Transverse colon (tissue), 4 donors: ENCODE data around the gene ARID4B. TPM values are rescaled to one million over a fixed set of nuclear protein-coding genes. Genes with fewer than 3 reads are reported as not detected.

Experiments used
- DNase-seq: peaks from one replicate; pipeline ENCODE4 v3.0.0-alpha.2; 2019
- H3K27ac ChIP-seq, 4 donors: fragments of 200-600 bp; sonication (generic); 2 replicates each; pipeline ENCODE4 v1.5.1; 2016 to 2018; ENCODE audit warnings: inconsistent platforms in 4 of 4
- H3K27me3 ChIP-seq: fragments of 200-600 bp; sonication (generic); 2 replicates; pipeline ENCODE4 v1.5.1; 2017; ENCODE audit warnings: inconsistent platforms
- H3K36me3 ChIP-seq, 4 donors: fragments of 200-600 bp; sonication (generic); 2 replicates each; pipeline ENCODE4 v1.5.1; 2017 to 2019; ENCODE audit warnings: inconsistent platforms in 4 of 4
- H3K4me1 ChIP-seq, 4 donors: fragments of 200-600 bp; sonication (generic); 2 replicates each; pipeline ENCODE4 v1.5.1; 2017 to 2020; ENCODE audit warnings: inconsistent platforms in 4 of 4
- H3K4me3 ChIP-seq, 4 donors: fragments of 200-600 bp; sonication (generic); 1 replicate in 1 of 4; 2 replicates in 3 of 4; pipeline versions ENCODE4 v1.5.1 to v1.6.1; 2017 to 2019; ENCODE audit warnings: inconsistent platforms in 4 of 4
- H3K9me3 ChIP-seq, 2 donors: fragments of 200-600 bp; sonication (generic); 2 replicates each; pipeline ENCODE4 v1.5.1; 2017 to 2019; ENCODE audit warnings: inconsistent platforms in 2 of 2
- CTCF ChIP-seq, 5 experiments: fragments of 200-600 bp in 3 of 5; fragments of 450-650 bp in 2 of 5; sonication (generic) in 3 of 5; IDR thresholded peaks; 1 replicate in 2 of 5; 2 replicates in 3 of 5; pipeline ENCODE4 v1.5.1; 2016 to 2017; ENCODE audit warnings: antibody characterized with exemption in 5 of 5, inconsistent platforms in 3 of 5, mild to moderate bottlenecking in 2 of 5, moderate library complexity in 1 of 5
- EP300 ChIP-seq: sonication (generic); formaldehyde crosslinking; IDR thresholded peaks from one replicate; pipeline ENCODE4 v1.6.1; 2017; ENCODE audit warnings: antibody characterized with exemption, low read depth
- POLR2A ChIP-seq: fragments of 450-650 bp; IDR thresholded peaks from one replicate; pipeline ENCODE4 v1.6.1; 2016; ENCODE audit warnings: antibody characterized with exemption, mild to moderate bottlenecking, moderate library complexity
- POLR2AphosphoS5 ChIP-seq, 3 donors: sonication (generic); formaldehyde crosslinking; IDR thresholded peaks; one replicate each; pipeline ENCODE4 v1.6.1; 2016; ENCODE audit warnings: antibody characterized with exemption in 3 of 3
- WGBS, 2 donors: methylation state at CpG; one replicate each; pipeline ENCODE4 v1.1.5; 2018; ENCODE audit warnings: low coverage in 1 of 2; 5-methylcytosine and 5-hydroxymethylcytosine counted together
- in situ Hi-C, 4 donors: fragments of 200-750 bp; cut with MboI; loops; one replicate each; pipeline versions ENCODE4 v1.15.0 to v1.15.1; 2017; ENCODE audit warnings: low sequenced_read_pairs in 3 of 4, low pct_ligation_motif_present in 1 of 4, low pct_unique_long_range_greater_than_20kb in 1 of 4
- intact Hi-C: fragments of 100-400 bp; cut with DNase I; formaldehyde crosslinking; loops from one replicate; pipeline ENCODE4 v1.15.1; 2023; ENCODE audit warnings: low total_unique reads
- total RNA-seq, 4 donors: library from RNA; depleted of rRNA; stranded (reverse); fragments of >200 nt; gene quantifications; one replicate each; pipeline ENCODE4 v1.1.0, GENCODE V29; 2016

The ARID4B gene
- total RNA-seq, result 10 to 100 TPM in 3 of 4 donors, 1 to 10 TPM in 1; 9.2 to 52.0 (median 34.0) TPM

GRCh38 chr1:235327559-235328270 is at the start of gene ARID4B:
Gene ARID4B, minus strand, starts transcription at chr1:235328179. Its CDS starts 1,260 bp downstream, at chr1:235326919.
- H3K4me1 ChIP-seq, result peaks cover 31 to 73% (median 48%) of the 10 kb centered on the region in 4 donors

GRCh38 chr1:235375919-235376605 is 48.1 kb upstream of the ARID4B start:
- no peaks in the 10 kb centered on the region for H3K9me3 ChIP-seq
- no peaks in the 10 kb centered on the region for H3K4me1 ChIP-seq
- WGBS, 2 donors, result 95 to 96% methylated on average over 6 of the region's 6 CpGs
- intact Hi-C loops, result no loop called here
- in situ Hi-C loops, result no loop called here
- TF ChIP-seq POLR2AphosphoS5 (IDR thresholded peaks at IDR 0.05) (no peak), POLR2A (no peak), CTCF (IDR thresholded peaks at IDR 0.05) (no peak), EP300 (no peak)
- H3K36me3 ChIP-seq, result no peaks in the 10 kb centered on the region
- DNase-seq, result no peak
- no peak overlapping the region for H3K4me3 ChIP-seq
- no peaks in the 10 kb centered on the region for H3K27me3 ChIP-seq
- no peak overlapping the region for H3K27ac ChIP-seq

More at GRCh38 chr1:235327559-235328270, at the start of gene ARID4B:
- no peaks in the 10 kb centered on the region for H3K36me3 ChIP-seq
- WGBS, 2 donors, result 1% methylated on average over 52 of the region's 58 CpGs; no CpG with 5 or more reads in 1 of the 2 donors
- TF ChIP-seq POLR2A, result peak; percentile 73
- no peak for TF ChIP-seq EP300
- peak; percentile 78 to 93 (median 89) for TF ChIP-seq POLR2AphosphoS5 (IDR thresholded peaks at IDR 0.05)
- peak in 1 of 5 experiments; percentile 10 for TF ChIP-seq CTCF (IDR thresholded peaks at IDR 0.05)
- peak within 1 kb of the TSS; percentile 66 to 100 (median 96) for H3K4me3 ChIP-seq
- intact Hi-C loops, result loop anchor here (10.0 kb wide), 1 partner anchor 73 kb away; no protein-coding TSS in a partner anchor
- DNase-seq, result no peak
- no peaks in the 10 kb centered on the region for H3K27me3 ChIP-seq
- H3K27ac ChIP-seq, result peak within 1 kb of the TSS; percentile 95 to 100 (median 97)
- H3K9me3 ChIP-seq, result no peaks in the 10 kb centered on the region
- in situ Hi-C loops, result no loop called here

GRCh38 chr1:235369802-235370201 is 41.8 kb upstream of the ARID4B start:
- Histone ChIP-seq H3K4me1 (peaks cover 0 to 15% (median 7%) of the 10 kb centered on the region in 4 donors), H3K9me3 (no peaks in the 10 kb centered on the region), H3K27me3 (no peaks in the 10 kb centered on the region), H3K36me3 (no peaks in the 10 kb centered on the region), H3K4me3 (no peak overlapping the region), H3K27ac (no peak overlapping the region)
- in situ Hi-C loops, result no loop called here
- intact Hi-C loops, result no loop called here
- DNase-seq, result no peak
- 88 to 91% methylated on average over 5 of the region's 5 CpGs for WGBS, 2 donors
- TF ChIP-seq EP300 (no peak), CTCF (IDR thresholded peaks at IDR 0.05) (no peak), POLR2A (no peak), POLR2AphosphoS5 (IDR thresholded peaks at IDR 0.05) (no peak)

GRCh38 chr1:235368428-235368827 is 40.4 kb upstream of the ARID4B start:
- Histone ChIP-seq H3K4me1 (peaks cover 0 to 15% (median 7%) of the 10 kb centered on the region in 4 donors), H3K27ac (peak overlapping the region in 3 of 4 donors; percentile 86 to 94 (median 89)), H3K4me3 (peak overlapping the region in 2 of 4 donors; percentile 75 to 77), H3K36me3 (no peaks in the 10 kb centered on the region), H3K9me3 (no peaks in the 10 kb centered on the region), H3K27me3 (no peaks in the 10 kb centered on the region)
- no peak for DNase-seq
- TF ChIP-seq POLR2A (no peak), POLR2AphosphoS5 (IDR thresholded peaks at IDR 0.05) (no peak)
- in situ Hi-C loops (no loop called here), intact Hi-C loops (no loop called here)
- 59 to 71% methylated on average over 4 to 5 of the region's 5 CpGs for WGBS, 2 donors
